Neural progenitor cell (in vitro differentiated cells): ENCODE data around the gene LARP6.

Experiments
- EZH2 ChIP-seq: fragments of 200-600 bp; sonication (generic); IDR thresholded peaks from 2 replicates; pipeline ENCODE4 v1.6.1; 2017; ENCODE audit warnings: antibody characterized with exemption, mild to moderate bottlenecking, moderate library complexity
- EZH2phosphoT487 ChIP-seq: fragments of 200-600 bp; sonication (generic); IDR thresholded peaks from 2 replicates; pipeline ENCODE4 v1.6.1; 2017; ENCODE audit warnings: antibody characterized with exemption
- TF ChIP-seq, protein P1 (sequence below): fragments of 200-600 bp; sonication (generic); IDR thresholded peaks from 2 replicates; pipeline ENCODE4 v1.5.1; 2017; ENCODE audit warnings: antibody characterized with exemption, mild to moderate bottlenecking

DNA sequence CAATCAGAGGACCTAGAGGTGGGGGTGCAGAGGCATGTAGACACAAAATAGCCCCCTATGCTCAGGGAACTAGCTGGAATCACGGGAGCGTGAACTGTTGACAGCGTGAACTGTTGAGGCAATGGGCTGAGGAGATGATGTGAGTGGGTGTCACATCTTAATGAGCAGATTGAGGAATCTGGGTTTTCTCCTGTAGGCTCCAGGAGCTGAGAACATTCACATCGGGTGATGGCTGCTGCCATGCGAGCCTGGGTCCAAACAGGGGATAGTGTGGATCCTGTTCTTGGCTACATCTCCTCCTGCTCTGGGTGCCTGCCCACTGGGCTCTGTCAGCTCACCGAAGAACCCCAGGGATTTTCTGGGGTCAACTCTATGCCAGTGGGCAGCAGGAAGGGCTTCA is 2.1 kb downstream of the LARP6 start:
- TF ChIP-seq, protein P1, sequence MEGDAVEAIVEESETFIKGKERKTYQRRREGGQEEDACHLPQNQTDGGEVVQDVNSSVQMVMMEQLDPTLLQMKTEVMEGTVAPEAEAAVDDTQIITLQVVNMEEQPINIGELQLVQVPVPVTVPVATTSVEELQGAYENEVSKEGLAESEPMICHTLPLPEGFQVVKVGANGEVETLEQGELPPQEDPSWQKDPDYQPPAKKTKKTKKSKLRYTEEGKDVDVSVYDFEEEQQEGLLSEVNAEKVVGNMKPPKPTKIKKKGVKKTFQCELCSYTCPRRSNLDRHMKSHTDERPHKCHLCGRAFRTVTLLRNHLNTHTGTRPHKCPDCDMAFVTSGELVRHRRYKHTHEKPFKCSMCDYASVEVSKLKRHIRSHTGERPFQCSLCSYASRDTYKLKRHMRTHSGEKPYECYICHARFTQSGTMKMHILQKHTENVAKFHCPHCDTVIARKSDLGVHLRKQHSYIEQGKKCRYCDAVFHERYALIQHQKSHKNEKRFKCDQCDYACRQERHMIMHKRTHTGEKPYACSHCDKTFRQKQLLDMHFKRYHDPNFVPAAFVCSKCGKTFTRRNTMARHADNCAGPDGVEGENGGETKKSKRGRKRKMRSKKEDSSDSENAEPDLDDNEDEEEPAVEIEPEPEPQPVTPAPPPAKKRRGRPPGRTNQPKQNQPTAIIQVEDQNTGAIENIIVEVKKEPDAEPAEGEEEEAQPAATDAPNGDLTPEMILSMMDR = no peak
- TF ChIP-seq EZH2 (no peak), EZH2phosphoT487 (no peak)
